Measurements from ENCODE around the gene METTL3. TPM values are rescaled to one million over a fixed set of nuclear protein-coding genes. Genes with fewer than 3 reads are reported as not detected.

METTL3 gene
- total and polyA plus RNA-seq, 2 of the 13 experiments (the other 11 are each of a cell fraction or from before 2014, with no cell fraction given) = 123 to 130 TPM

GRCh38 chr14:21476925-21477681 is 34.0 kb downstream of the METTL3 start, which contains the start of the genes RAB2B and TOX4 (continued):
- TF ChIP-seq ZBTB10 (CRISPR knock-in tag; IDR thresholded peaks at IDR 0.05; ENCODE audit: borderline replicate concordance) = 0 out of 2 replicates have a peak, but pooled peaks have one; percentile 8
- peak; percentile 79; the same call in 1 of the 2 replicates for TF ChIP-seq NFKBIZ (CRISPR knock-in tag; IDR thresholded peaks at IDR 0.05)
- TF ChIP-seq MTF1 (CRISPR knock-in tag; IDR thresholded peaks at IDR 0.05) = no peak
- TF ChIP-seq MAFF (IDR thresholded peaks at IDR 0.05; ENCODE audit: low read depth, low read length) = no peak
- TF ChIP-seq, protein P1, sequence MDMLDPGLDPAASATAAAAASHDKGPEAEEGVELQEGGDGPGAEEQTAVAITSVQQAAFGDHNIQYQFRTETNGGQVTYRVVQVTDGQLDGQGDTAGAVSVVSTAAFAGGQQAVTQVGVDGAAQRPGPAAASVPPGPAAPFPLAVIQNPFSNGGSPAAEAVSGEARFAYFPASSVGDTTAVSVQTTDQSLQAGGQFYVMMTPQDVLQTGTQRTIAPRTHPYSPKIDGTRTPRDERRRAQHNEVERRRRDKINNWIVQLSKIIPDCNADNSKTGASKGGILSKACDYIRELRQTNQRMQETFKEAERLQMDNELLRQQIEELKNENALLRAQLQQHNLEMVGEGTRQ (IDR thresholded peaks at IDR 0.05; ENCODE audit: low read depth, low read length) = no peak
- TF ChIP-seq, protein P1 (CRISPR knock-in tag; IDR thresholded peaks at IDR 0.05; ENCODE audit: borderline replicate concordance) = no peak; the same call in 1 of the 2 replicates
- peak; percentile 75; the same call in 1 of the 2 replicates for TF ChIP-seq MEIS2 (CRISPR knock-in tag; IDR thresholded peaks at IDR 0.05)
- peak; percentile 56; the same call in 1 of the 2 replicates for TF ChIP-seq RFX5 (IDR thresholded peaks at IDR 0.05; ENCODE audit: low read depth, low read length)
- no peak for TF ChIP-seq SP1 (IDR thresholded peaks at IDR 0.05)
- TF ChIP-seq SP1 (CRISPR knock-in tag; IDR thresholded peaks at IDR 0.05) = peak; percentile 88
- TF ChIP-seq ZNF781 (CRISPR knock-in tag; IDR thresholded peaks at IDR 0.05; ENCODE audit: borderline replicate concordance, not compliant biosample characterization) = no peak
- TF ChIP-seq HIVEP1 (CRISPR knock-in tag; IDR thresholded peaks at IDR 0.05) = peak; percentile 87
- TF ChIP-seq PRDM10 (CRISPR knock-in tag; IDR thresholded peaks at IDR 0.05; ENCODE audit: low read depth) = no peak; the same call in 1 of the 2 replicates
- TF ChIP-seq HOXA9 (CRISPR knock-in tag; IDR thresholded peaks at IDR 0.05; ENCODE audit: borderline replicate concordance) = peak; percentile 79; the same call in 1 of the 2 replicates
- TF ChIP-seq, protein P2, sequence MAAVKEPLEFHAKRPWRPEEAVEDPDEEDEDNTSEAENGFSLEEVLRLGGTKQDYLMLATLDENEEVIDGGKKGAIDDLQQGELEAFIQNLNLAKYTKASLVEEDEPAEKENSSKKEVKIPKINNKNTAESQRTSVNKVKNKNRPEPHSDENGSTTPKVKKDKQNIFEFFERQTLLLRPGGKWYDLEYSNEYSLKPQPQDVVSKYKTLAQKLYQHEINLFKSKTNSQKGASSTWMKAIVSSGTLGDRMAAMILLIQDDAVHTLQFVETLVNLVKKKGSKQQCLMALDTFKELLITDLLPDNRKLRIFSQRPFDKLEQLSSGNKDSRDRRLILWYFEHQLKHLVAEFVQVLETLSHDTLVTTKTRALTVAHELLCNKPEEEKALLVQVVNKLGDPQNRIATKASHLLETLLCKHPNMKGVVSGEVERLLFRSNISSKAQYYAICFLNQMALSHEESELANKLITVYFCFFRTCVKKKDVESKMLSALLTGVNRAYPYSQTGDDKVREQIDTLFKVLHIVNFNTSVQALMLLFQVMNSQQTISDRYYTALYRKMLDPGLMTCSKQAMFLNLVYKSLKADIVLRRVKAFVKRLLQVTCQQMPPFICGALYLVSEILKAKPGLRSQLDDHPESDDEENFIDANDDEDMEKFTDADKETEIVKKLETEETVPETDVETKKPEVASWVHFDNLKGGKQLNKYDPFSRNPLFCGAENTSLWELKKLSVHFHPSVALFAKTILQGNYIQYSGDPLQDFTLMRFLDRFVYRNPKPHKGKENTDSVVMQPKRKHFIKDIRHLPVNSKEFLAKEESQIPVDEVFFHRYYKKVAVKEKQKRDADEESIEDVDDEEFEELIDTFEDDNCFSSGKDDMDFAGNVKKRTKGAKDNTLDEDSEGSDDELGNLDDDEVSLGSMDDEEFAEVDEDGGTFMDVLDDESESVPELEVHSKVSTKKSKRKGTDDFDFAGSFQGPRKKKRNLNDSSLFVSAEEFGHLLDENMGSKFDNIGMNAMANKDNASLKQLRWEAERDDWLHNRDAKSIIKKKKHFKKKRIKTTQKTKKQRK (IDR thresholded peaks at IDR 0.05; ENCODE audit: low read length) = no peak
- TF ChIP-seq, protein P3, sequence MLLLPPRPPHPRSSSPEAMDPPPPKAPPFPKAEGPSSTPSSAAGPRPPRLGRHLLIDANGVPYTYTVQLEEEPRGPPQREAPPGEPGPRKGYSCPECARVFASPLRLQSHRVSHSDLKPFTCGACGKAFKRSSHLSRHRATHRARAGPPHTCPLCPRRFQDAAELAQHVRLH (CRISPR knock-in tag; IDR thresholded peaks at IDR 0.05; ENCODE audit: borderline replicate concordance, low read depth) = 0 out of 2 replicates have a peak, but pooled peaks have one; percentile 40
